Measurements from ENCODE around the gene NEDD4L.
"Not testable (repeated sequence)": the region's sequence is repeated elsewhere in the genome, so short reads cannot be mapped to it uniquely, and the experiment has no call there.

The NEDD4L gene

GRCh38 chr18:58362027-58362575 is 318.1 kb downstream of the NEDD4L start:
- no peak for DNase-seq

- no peak for DNase-seq
Observed at GRCh38 chr18:58362829-58363271, 318.8 kb downstream of the NEDD4L start.

DNA sequence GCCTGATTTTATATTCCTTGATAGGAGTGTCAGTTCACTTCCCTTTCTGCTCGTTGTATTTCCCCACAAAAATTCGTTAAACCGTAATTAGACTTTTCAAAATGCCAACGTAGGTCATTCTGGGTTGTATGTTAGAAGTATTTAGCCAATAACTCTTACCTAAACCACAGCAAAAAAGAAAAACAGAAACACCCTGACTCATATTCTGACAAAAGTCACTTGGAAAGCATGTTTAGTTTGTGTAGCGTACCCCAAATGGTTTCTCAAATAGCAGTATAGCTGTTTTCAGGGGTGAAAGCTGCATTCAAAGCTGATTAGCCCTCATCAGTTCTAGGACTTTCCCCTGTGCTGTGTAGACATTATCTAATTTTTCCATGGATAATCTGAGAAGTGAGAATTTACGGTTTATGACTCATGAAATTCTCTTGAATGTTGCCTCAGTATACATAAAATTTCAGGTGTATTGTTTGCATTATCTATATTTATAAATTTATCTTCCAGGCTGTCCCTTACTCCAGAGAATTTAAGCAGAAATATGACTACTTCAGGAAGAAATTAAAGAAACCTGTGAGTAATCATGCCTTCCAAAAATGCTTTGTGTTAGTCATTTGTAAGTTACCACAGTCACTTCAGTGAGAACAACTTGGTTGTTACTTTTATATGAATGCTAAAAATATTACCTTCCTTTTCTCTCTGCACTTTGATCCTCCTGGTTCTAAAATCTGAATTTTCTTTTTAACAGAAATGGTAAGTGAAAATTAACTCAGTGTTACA is 319.9 kb downstream of the NEDD4L start:
- DNase-seq: no peak

GRCh38 chr18:58364876-58365528 is 321.0 kb downstream of the NEDD4L start:
- DNase-seq: no peak

GRCh38 chr18:58367425-58368140 is 323.6 kb downstream of the NEDD4L start:
- no peak for DNase-seq

DNA sequence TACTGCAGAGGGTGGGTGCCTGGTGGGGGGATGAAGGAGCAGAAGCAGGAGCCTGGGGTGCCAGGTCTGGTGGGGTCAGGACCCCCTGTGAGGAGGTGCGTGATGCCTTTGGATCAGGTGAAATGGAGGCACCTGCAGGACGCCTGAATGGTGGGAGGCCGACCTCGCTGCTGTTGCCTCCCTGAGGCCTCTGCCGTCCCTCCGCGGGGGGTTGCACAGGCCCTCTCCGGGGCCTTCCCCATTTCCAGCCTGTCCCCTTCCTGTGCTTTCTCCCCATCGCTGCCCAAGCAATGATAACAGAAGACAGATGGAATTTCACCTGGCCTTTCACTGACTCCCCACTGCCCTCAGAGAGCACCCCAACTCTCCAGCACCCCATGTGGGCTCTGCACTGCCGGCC is 325.6 kb downstream of the NEDD4L start:
- no peak for DNase-seq

GRCh38 chr18:58370038-58370580 is 326.1 kb downstream of the NEDD4L start:
- DNase-seq: no peak

- no peak for DNase-seq
Observed at GRCh38 chr18:58370612-58371011, 326.6 kb downstream of the NEDD4L start.

GRCh38 chr18:58373481-58373880 is 329.5 kb downstream of the NEDD4L start:
- DNase-seq: no peak

DNA sequence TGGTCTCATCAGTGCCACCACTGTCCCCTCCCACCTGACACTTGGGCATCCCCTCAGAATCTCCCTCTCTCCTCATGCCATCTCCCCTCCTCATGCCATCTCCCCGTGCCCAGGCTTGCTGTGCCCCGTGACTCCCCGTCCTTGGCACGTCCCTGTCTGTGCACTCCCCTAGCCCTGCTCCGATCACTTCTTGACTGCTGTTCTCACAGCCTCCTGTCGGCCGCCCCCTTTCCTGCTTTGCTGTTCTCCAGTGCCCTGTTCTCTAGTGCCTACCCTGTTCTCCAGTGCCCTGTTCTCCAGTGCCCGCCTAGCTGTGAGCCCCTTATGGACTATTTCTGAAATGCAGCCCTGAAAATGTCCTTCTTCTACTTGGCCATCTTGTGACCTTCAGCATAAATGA is 331.0 kb downstream of the NEDD4L start:
- DNase-seq: no peak

- no peak for DNase-seq
Observed at GRCh38 chr18:58378411-58379379, 334.7 kb downstream of the NEDD4L start.

DNA sequence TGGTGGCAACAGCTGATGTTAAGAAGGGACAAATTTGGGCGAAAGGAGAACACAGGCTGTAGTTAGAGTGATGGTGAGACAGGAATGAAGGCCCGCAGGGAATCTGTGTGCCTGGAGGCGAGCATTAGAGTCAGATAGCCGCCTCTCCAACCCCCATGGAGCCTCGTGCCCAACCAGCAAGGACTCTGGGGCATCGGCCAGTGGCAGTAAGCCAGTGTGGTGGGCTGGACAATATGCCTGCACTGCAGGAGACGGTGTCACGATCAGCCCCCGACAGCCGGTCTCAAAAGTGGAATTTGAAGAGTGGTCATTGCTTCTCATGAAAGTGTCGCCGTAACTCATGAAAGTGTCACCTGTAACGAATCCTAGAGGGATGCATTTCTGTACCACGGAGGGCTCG is 335.4 kb downstream of the NEDD4L start:
- DNase-seq: no peak

DNA sequence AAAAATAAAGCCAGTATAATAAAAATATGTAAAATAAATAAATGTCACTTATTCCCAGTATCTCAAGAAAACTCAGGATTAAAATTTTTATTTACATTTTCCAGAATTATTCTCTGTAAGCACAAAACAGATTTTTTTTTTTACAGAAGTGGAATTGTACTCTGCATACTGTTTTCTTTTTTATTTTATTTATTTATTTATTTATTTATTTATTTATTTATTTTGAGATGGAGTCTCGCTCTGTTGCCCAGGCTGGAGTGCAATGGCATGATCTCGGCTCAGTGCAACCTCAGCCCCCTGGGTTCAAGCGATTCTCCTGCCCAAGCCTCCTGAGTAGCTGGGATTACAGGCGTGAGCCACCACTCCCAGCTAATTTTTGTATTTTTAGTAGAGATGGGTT is 336.1 kb downstream of the NEDD4L start:
- not testable (repeated sequence) for DNase-seq

- no peak for DNase-seq
Observed at GRCh38 chr18:58381676-58382411, 337.8 kb downstream of the NEDD4L start.

GRCh38 chr18:58382446-58382845 is 338.4 kb downstream of the NEDD4L start:
- no peak for DNase-seq

GRCh38 chr18:58385472-58385871 is 341.4 kb downstream of the NEDD4L start:
- no peak for DNase-seq

GRCh38 chr18:58386780-58387179 is 342.8 kb downstream of the NEDD4L start:
- DNase-seq: no peak

GRCh38 chr18:58387716-58388115 is 343.7 kb downstream of the NEDD4L start:
- DNase-seq: no peak

DNA sequence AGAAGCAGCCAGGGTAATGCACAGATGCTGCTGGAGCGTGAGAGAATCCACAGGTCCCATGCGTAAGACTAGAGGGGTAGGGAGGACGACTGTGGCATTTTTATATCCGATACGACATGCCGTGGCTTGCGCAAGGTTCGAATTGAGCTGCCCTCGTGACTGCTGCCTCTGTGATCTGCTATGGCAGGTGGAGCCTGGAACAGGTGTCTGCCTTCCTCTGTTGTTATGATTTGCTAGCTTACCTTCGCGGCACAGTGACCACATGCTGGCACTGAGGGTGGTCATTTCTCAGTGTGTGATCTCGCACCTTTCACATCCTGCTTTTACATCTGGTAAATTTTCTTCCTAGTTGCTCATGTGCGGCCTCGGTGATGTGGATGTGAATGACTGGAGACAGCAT is 344.7 kb downstream of the NEDD4L start:
- no peak for DNase-seq

- no peak for DNase-seq
Observed at GRCh38 chr18:58389745-58390144, 345.7 kb downstream of the NEDD4L start.

- DNase-seq: no peak
Observed at GRCh38 chr18:58390399-58390798, 346.4 kb downstream of the NEDD4L start.

Data from activated CD4-positive, CD25-positive, alpha-beta regulatory T cell (primary cell).